ENCODE measurements around the gene KCNJ1. TPM values are rescaled to one million over a fixed set of nuclear protein-coding genes. Genes with fewer than 3 reads are reported as not detected.

The KCNJ1 gene
- total and polyA plus RNA-seq, 10 of the 15 experiments (the other 5 are each of a cell fraction or from before 2014, with no cell fraction given), result not detected

DNA sequence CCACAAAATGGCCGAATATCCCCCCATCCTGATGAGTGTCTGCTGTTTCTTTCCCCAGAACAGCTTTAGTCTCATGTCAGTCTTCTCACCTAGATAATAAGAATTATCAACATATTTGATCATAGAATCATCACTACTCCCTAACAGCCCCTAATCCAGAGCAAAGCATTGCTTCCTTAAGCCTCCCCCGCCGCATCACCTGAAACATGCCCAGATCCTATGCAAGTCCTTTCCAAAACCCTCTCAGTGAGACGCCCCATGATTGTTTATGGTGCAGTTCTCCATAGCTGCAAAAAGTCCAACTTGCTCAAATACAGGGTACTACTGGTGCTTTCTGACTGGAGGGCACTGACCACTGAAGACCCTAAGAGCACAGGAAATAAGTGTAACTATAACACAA, 20.1 kb downstream of the KCNJ1 start:
- Histone ChIP-seq H4K20me1 (ENCODE audit: control insufficient read depth, insufficient read depth) (no peaks in the 10 kb centered on the region), H3K27me3 (replicated peaks in 1 of 2; ENCODE audit: control insufficient read depth in 2 of 2, insufficient read depth in 2 of 2, low read length in 1 of 2) (no peaks in the 10 kb centered on the region), H3K79me2 (ENCODE audit: control insufficient read depth, insufficient read depth, low read length) (no peaks in the 10 kb centered on the region), H2AFZ (ENCODE audit: control insufficient read depth, low read depth, low read length) (no peak overlapping the region), H3K4me1 (ENCODE audit: control insufficient read depth, insufficient read depth, low read length) (peaks cover 10% of the 10 kb centered on the region), H3K4me2 (ENCODE audit: control insufficient read depth, insufficient read depth) (no peak overlapping the region), H3K9me3 (replicated peaks; ENCODE audit: control insufficient read depth, insufficient read depth, low read length) (no peaks in the 10 kb centered on the region), H3K9ac (ENCODE audit: control insufficient read depth, insufficient read depth, low read length) (no peak overlapping the region), H3K27ac (ENCODE audit: control insufficient read depth, insufficient read depth) (no peak overlapping the region), H3K4me3 (no peak overlapping the region), H3K36me3 (ENCODE audit: control insufficient read depth in 2 of 2, insufficient read depth in 2 of 2, low read length in 1 of 2) (no peaks in the 10 kb centered on the region)
- no peak for ATAC-seq
- FAIRE-seq, result no peak
- CTCF ChIA-PET, result interaction anchor here (1.0 to 11.8 kb wide), 10 partner anchors 11 to 688 kb away, joined by 4 to 123 read pairs (median 16); no protein-coding TSS in a partner anchor
- POLR2A ChIA-PET, result no interaction called here
- in situ Hi-C loops (cut with MboI), result loop anchor here (25.0 kb wide), 1 partner anchor 210 kb away; no protein-coding TSS in a partner anchor
- no TSS peak for BruUV-seq (replicated peaks)
- 82% methylated on average over 4 of the region's 4 CpGs for WGBS (ENCODE audit: insufficient coverage, insufficient replicate concordance, low lambda C conversion rate, missing lambda C conversion rate)
- TF ChIP-seq YY1 (IDR thresholded peaks at IDR 0.05; ENCODE audit: low read depth, low read length), result no peak
- TF ChIP-seq CREB1 (IDR thresholded peaks at IDR 0.05; ENCODE audit: low read depth), result no peak
- TF ChIP-seq MTA2 (IDR thresholded peaks at IDR 0.05; ENCODE audit: low read depth), result no peak
- no peak for TF ChIP-seq IRF5 (IDR thresholded peaks at IDR 0.05; ENCODE audit: borderline replicate concordance)
- TF ChIP-seq GATAD2B (conservative IDR thresholded peaks at IDR 0.05; ENCODE audit: low read depth), result no peak
- no peak for TF ChIP-seq RB1 (IDR thresholded peaks at IDR 0.05; ENCODE audit: borderline replicate concordance)
- no peak for TF ChIP-seq IKZF2 (IDR thresholded peaks at IDR 0.05)
- no peak for TF ChIP-seq ZNF687 (IDR thresholded peaks at IDR 0.05)
- TF ChIP-seq BRCA1 (IDR thresholded peaks at IDR 0.05; ENCODE audit: low read depth, low read length), result no peak
- TF ChIP-seq ZNF592 (IDR thresholded peaks at IDR 0.05), result no peak
- TF ChIP-seq TAF1 (IDR thresholded peaks at IDR 0.05; ENCODE audit: borderline replicate concordance, low read depth, low read length), result no peak
- TF ChIP-seq CHD4 (IDR thresholded peaks at IDR 0.05), result no peak
- TF ChIP-seq SIX5 (IDR thresholded peaks at IDR 0.05; ENCODE audit: low read depth, low read length, severe bottlenecking), result no peak
- TF ChIP-seq HDGF (IDR thresholded peaks at IDR 0.05), result no peak
- DNase-seq (ENCODE audit: low read depth, low spot score), result no peak
- RAD21 ChIA-PET (ENCODE audit: unreplicated experiment), result no interaction called here
- SMC1A ChIA-PET (ENCODE audit: uncharacterized antibody, unreplicated experiment), result interaction anchor here (0.6 to 10.5 kb wide), 4 partner anchors 12 to 218 kb away, joined by 3 to 89 read pairs (median 3); no protein-coding TSS in a partner anchor
- intact Hi-C loops (cut with micrococcal nuclease; ENCODE audit: unreplicated experiment), result loop anchor here (5.0 kb wide), 4 partner anchors 215 to 815 kb away; no protein-coding TSS in a partner anchor

All from GM12878 (cell line).